Measurements from ENCODE around the gene KRTAP9-4. TPM values are rescaled to one million over a fixed set of nuclear protein-coding genes. Genes with fewer than 3 reads are reported as not detected.
"Not testable (repeated sequence)": the region's sequence is repeated elsewhere in the genome, so short reads cannot be mapped to it uniquely, and the experiment has no call there.

KRTAP9-4 gene
- total RNA-seq, 1 donor from 2014 or later: not detected

DNA sequence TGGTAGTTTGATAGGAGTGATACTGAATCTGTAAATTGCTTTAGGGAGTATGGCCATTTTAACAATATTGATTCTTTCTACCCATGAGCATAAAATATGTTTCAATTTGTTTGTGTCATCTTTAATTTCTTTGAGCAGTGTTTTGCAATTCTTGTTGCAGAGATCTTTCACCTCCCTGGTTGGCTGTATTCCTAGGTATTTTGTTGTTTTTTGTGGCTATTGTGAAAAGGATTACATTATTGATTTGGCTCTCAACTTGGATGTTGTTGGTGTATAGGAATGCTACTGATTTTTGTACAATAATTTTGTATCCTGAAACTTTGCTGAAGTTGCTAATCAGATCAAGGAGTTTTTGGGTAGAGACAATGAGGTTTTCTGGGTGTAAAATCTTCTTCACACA is 8.9 kb downstream of the KRTAP9-4 start:
- no peak for DNase-seq
- no peak for ATAC-seq
- intact Hi-C loops (cut with micrococcal nuclease): no loop called here

DNA sequence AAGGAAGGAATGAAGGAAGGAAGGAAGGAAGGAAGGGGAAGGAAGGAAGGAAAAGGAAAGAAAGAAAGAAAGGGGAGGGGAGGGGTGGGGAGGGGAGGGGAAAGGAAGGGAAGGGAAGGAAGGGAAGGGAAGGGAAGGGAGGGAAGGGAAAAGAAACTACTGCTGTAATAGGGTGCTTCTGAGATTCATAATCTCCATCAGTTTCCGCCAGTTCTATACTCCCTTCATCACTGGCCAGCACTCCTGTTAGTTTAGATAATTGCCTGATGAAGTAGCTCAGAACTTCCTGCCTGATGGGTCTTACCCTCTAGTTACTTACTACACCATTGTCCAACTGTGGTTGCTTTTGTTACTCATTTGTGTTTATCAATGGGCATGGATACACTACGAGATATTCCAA is 13.7 kb downstream of the KRTAP9-4 start:
- intact Hi-C loops (cut with micrococcal nuclease): no loop called here
- no peak for ATAC-seq
- no peak for DNase-seq

DNA sequence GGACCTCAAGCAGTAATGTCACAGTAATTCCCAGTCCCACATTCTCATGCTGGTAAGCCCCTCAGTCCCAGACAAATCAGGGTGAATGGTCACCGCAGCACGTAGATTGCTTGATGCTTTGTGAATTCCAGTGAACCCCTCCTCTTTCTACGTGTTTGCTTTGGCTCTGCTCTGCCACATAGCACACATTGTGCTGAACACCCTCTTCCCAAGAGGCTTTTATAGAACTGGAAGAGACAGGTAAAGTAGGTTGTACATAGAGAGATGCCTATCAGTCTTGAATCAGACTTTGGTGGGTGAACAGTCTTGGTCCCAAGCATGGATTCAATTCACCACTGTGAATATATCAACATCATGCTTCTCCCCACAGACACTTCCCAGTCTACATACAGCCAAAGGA is 15.1 kb downstream of the KRTAP9-4 start:
- no peak for DNase-seq
- no peak for ATAC-seq
- intact Hi-C loops (cut with micrococcal nuclease): no loop called here

DNA sequence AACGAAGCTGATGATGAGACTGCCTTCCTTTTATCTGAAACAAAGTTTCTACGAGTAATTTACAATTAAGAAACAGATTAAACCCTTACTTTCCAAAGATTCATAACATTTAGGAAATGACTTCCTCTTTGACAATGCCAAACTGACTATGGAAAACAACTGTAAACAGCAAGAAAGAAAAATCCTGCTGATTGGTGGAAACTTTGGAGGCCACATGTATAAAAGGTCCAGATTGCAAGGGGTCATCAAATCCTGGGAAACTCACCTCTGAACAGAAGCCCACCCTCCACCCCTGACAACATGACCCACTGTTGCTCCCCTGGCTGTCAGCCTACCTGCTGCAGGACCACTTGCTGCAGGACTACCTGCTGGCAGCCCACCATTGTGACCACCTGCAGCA is 15.6 kb downstream of the KRTAP9-4 start, which contains the start of gene KRTAP9-6:
TSS of gene KRTAP9-6 (plus strand) at position 301 of the 400 bp plus-strand sequence. CDS start at position 301, 0 bp downstream.
- intact Hi-C loops (cut with micrococcal nuclease): no loop called here

DNA sequence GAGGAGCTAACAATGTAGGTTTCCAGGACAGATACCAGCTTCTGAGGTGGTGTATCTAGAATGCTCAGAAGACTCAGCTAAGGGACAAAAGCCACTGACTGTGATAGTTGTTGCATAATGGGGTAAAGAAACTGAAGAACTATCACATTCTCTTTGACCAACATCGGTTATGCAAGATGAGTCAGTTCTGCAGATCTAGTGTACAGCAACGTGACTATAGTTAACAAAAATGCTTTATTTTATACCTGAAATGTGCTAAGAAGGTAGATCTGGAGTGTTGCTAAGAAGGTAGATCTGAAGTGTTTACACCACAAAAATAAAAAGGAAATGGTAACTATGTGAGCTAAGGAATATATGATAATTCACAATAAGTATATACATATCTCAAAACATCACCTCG is 18.2 kb downstream of the KRTAP9-4 start:
- intact Hi-C loops (cut with micrococcal nuclease): no loop called here
- ATAC-seq: no peak

More for the DNA sequence above, 15.6 kb downstream of the KRTAP9-4 start, which contains the start of gene KRTAP9-6:
- DNase-seq: no peak
- ATAC-seq: no peak

DNA sequence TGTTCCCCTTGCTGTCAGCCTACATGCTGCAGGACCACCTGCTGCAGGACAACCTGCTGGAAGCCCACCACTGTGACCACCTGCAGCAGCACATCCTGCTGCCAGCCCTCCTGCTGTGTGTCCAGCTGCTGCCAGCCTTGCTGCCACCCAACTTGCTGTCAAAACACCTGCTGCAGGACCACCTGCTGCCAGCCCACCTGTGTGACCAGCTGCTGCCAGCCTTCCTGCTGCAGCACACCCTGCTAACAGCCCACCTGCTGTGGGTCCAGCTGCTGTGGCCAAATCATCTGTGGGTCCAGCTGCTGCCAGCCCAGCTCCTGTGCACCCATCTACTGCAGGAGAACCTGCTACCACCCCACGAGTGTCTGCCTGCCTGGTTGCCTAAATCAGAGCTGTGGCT is 21.8 kb downstream of the KRTAP9-4 start:
- ATAC-seq; DNase-seq; intact Hi-C loops (cut with micrococcal nuclease): not testable (repeated sequence)

More for the DNA sequence above, 18.2 kb downstream of the KRTAP9-4 start:
- DNase-seq: no peak

DNA sequence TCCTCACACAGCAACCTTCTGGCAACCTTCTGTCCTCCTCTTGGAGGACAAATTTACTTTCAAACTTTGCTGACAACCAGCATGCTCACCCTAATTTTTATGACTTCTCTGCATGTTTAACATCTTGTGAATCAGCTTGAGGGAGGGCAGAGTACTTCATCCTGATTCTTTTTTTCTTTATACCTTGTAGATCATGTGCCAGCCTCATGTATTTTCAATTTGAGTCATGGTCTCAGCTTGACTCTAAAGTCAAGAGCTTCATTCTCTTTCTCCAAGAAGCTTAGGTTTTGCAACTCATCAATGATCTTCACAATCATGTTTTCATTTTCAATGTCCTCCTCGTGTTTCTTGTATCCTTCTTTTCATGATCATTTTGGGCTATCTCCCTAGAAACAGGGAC is 22.4 kb downstream of the KRTAP9-4 start:
- intact Hi-C loops (cut with micrococcal nuclease): no loop called here
- DNase-seq (no peak), ATAC-seq (no peak)

DNA sequence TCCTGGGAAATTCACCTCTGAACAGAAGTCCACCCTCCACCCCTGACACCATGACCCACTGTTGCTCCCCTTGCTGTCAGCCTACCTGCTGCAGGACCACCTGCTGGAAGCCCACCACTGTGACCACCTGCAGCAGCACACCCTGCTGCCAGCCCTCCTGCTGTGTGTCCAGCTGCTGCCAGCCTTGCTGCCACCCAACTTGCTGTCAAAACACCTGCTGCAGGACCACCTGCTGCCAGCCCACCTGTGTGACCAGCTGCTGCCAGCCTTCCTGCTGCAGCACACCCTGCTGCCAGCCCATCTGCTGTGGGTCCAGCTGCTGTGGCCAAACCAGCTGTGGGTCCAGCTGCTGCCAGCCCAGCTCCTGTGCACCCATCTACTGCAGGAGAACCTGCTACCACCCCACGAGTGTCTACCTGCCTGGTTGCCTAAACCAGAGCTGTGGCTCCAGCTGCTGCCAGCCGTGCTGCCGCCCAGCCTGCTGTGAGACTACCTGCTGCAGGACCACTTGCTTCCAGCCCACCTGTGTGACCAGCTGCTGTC is 26.2 kb downstream of the KRTAP9-4 start, which contains the start of gene KRTAP9-7:
TSS of gene KRTAP9-7 (plus strand) at position 51 of the 543 bp plus-strand sequence. CDS start at position 51, 0 bp downstream.
- DNase-seq; intact Hi-C loops (cut with micrococcal nuclease); ATAC-seq: not testable (repeated sequence)

DNA sequence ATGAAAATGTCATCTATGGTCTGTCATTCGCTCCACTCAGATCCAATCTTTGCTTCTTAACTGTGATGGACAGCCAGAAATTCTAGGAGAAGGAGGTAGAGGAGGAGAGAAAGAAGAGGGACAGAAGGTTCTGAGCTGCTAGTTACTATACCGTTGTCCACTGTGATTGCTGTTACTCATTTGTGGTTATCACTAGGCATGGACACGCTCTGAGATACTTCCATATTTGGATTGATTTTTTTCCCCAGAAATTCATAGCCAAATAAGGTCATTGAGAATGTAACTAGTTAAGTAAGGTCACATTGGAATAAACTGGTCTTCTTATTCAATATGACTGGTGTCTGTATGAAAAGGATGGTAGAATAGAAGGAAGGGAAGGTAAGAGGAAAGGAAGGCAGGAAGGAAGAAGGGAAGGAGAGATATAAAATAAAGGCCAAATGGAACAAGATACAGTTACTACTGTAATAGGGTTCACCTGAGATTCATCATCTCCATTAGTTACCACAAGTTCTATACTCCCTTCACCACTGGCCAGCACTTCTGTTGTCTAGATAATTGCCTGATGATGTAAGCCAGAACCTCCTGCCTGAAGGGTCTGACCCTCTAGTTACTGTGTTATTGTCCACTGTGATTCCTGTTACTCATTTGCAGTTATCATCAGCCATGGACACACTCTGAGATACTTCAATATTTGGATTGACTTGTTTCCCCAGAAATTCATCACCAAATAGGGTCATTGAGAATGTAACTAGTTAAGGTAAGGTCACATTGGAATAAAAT is 28.9 kb downstream of the KRTAP9-4 start:
- intact Hi-C loops (cut with micrococcal nuclease): no loop called here
- ATAC-seq: no peak
- DNase-seq: no peak

DNA sequence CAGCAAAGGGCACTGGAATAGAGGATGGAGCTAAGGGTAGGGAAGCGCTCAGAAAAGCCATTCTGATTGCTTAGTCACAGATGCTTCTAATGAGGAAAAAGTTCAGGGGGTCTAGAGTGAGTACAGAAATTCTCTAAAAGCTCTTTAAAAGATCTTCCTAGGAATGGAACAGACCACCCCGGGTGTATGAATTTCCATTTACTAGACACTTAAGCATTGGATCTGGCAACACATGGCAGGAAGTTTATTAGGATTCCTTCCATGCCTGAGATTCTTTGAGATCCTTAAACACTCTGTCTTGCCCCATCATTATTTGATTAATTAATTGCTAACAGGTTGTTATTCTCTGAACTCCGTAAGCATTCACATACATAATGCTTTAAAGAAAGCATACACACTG is 34.6 kb downstream of the KRTAP9-4 start:
- ATAC-seq (no peak), DNase-seq (no peak)
- intact Hi-C loops (cut with micrococcal nuclease): no loop called here

DNA sequence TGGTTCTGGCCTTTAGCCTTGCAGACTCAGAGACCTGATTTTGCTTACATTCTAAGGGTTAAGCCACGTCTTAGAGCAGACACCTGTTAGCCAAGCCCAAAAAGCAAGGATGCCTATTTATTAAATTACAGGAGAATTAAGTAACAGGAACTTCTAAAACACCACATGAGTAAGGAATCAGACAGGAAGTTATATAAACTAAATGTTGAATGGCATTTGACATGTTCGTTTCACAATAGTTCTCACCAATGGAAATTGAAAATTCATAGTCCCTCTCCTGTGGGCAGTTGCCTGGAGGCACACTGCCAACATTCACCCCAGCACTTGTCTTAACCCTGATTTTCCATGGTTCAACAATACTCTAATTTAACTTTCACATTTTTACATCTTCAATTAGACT is 35.1 kb downstream of the KRTAP9-4 start:
- intact Hi-C loops (cut with micrococcal nuclease): no loop called here
- no peak for ATAC-seq
- no peak for DNase-seq

DNA sequence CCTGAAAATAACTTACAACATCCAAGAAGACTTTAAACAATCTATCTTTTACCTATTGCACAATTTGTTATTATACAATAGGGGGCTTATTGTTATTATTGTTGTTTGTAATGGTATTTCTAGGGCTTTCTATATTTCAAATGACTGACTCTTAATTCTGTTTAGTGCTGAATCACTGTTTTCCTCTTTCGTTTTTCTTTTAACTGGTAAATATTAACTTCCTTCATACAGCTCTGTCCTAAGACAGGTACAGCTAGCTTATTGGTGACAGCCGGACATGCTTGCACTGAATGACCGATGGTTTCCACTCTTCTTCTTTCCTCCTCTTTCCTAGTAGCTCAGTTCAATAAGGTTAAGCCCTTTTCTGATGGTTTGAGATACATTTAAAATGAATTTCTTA is 37.6 kb downstream of the KRTAP9-4 start:
- ATAC-seq: no peak
- no peak for DNase-seq
- intact Hi-C loops (cut with micrococcal nuclease): no loop called here

DNA sequence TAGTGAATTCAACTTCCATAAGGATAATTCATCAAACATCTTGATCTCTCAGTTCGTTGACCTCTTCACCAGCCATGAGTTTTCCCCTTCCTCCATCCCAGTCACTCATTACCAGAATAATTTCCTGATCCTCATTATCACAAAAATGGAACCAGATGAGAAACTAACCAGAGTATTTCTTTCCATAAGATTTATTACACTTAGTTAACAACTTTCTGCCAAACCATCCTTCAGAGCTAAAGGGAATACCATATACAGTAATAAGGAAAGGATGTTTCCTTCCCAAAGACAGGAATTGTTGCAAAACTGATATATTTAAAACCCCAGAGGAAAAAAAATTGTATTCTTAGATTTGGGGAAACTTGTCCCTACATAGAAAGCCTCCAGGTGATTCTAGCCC is 44.5 kb downstream of the KRTAP9-4 start:
- DNase-seq: no peak
- intact Hi-C loops (cut with micrococcal nuclease): no loop called here
- no peak for ATAC-seq

DNA sequence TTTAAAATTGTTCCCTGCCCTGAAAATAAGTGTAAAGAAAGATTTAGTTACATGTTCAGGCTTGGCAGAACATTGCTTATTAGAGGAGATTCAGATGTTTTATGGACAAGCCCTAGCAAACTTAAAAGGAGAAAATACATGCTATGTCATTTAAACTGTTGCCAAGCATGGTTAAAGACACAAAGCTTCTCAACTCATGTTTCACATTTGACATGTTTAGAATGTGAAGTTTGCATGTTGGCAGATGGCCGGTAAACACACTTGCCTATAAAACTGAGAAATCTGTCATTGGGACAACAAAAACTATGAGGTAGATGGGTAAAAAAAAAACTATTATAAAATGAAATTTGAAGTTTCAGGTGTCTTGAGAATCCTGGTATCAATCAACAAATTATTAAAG is 47.4 kb downstream of the KRTAP9-4 start:
- DNase-seq (no peak), ATAC-seq (no peak)
- intact Hi-C loops (cut with micrococcal nuclease): no loop called here

DNA sequence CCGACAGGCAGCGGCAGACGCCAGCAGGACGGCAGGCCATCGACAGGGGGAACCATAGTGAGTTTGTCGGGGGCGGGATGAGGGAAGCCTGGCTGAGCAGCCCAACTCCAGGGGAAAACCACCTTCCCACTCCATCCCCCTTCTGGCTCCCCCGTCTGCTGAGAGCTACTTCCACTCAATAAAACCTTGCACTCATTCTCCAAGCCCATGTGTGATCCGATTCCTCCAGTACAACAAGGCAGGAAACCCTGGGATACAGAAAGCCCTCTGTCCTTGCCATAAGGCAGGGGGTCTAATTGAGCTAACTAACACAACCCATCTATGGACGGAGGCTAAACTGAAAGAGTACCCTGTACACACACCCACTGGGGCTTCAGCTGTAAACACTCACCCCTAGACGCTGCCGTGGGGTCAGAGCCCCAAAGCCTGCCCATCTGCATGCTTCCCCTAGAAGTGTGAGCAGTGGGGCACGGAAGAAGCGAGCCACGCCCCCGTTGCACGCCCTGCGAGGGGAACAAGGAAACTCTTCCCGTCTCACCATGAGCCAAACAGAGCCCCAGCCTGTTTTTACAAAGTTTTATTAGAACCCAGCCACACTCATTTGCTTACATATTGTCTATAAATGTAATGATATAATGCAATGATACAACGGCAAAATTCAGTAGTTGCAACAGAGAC is 49.1 kb downstream of the KRTAP9-4 start:
- no peak for ATAC-seq
- DNase-seq: no peak
- intact Hi-C loops (cut with micrococcal nuclease): no loop called here

Other genes with a start within 250 kb of the KRTAP9-4 start
- not detected for gene KRTAP3-2, start 249.8 kb upstream of the KRTAP9-4 start, total RNA-seq
- not detected for gene KRTAP3-1, start 240.6 kb upstream of the KRTAP9-4 start, total RNA-seq
- not detected for gene KRTAP1-5, start 222.5 kb upstream of the KRTAP9-4 start, total RNA-seq
- not detected for gene KRTAP1-4, start 219.5 kb upstream of the KRTAP9-4 start, total RNA-seq
- not detected for gene KRTAP1-3, start 214.8 kb upstream of the KRTAP9-4 start, total RNA-seq
- gene KRTAP1-1, start 208.2 kb upstream of the KRTAP9-4 start, total RNA-seq: not detected
- not detected for gene KRTAP2-1, start 202.4 kb upstream of the KRTAP9-4 start, total RNA-seq
- not detected for gene KRTAP2-2, start 194.5 kb upstream of the KRTAP9-4 start, total RNA-seq
- gene KRTAP2-3, start 189.6 kb upstream of the KRTAP9-4 start, total RNA-seq: not detected
- not detected for gene KRTAP2-4, start 183.8 kb upstream of the KRTAP9-4 start, total RNA-seq
- gene KRTAP4-7, start 165.5 kb upstream of the KRTAP9-4 start, total RNA-seq: not detected
- gene KRTAP4-8, start 151.5 kb upstream of the KRTAP9-4 start, total RNA-seq: not detected
- not detected for gene KRTAP4-16, start 147.5 kb upstream of the KRTAP9-4 start, total RNA-seq
- not detected for gene KRTAP4-9, start 144.3 kb upstream of the KRTAP9-4 start, total RNA-seq
- not detected for gene KRTAP4-11, start 131.3 kb upstream of the KRTAP9-4 start, total RNA-seq
- not detected for gene KRTAP4-12, start 125.5 kb upstream of the KRTAP9-4 start, total RNA-seq
- not detected for gene KRTAP4-6, start 109.1 kb upstream of the KRTAP9-4 start, total RNA-seq
- not detected for gene KRTAP4-5, start 99.9 kb upstream of the KRTAP9-4 start, total RNA-seq
- gene KRTAP4-4, start 88.9 kb upstream of the KRTAP9-4 start, total RNA-seq: not detected
- not detected for gene KRTAP4-3, start 81.5 kb upstream of the KRTAP9-4 start, total RNA-seq
- not detected for gene KRTAP4-2, start 71.5 kb upstream of the KRTAP9-4 start, total RNA-seq
- gene KRTAP4-1, start 64.8 kb upstream of the KRTAP9-4 start, total RNA-seq: not detected
- not detected for gene KRTAP9-1, start 59.8 kb upstream of the KRTAP9-4 start, total RNA-seq
- not detected for gene KRTAP9-2, start 23.0 kb upstream of the KRTAP9-4 start, total RNA-seq
- gene KRTAP9-3, start 17.2 kb upstream of the KRTAP9-4 start, total RNA-seq: not detected
- gene KRTAP9-8, start 11.7 kb upstream of the KRTAP9-4 start, total RNA-seq: not detected
- gene KRTAP9-9, start 5.7 kb downstream of the KRTAP9-4 start, total RNA-seq: not detected
- gene KRTAP9-6, start 15.7 kb downstream of the KRTAP9-4 start, total RNA-seq: not detected
- not detected for gene KRTAP9-7, start 26.0 kb downstream of the KRTAP9-4 start, total RNA-seq
- not detected for gene KRTAP29-1, start 53.2 kb downstream of the KRTAP9-4 start, total RNA-seq
- not detected for gene KRTAP16-1, start 59.6 kb downstream of the KRTAP9-4 start, total RNA-seq
- gene KRTAP17-1, start 66.0 kb downstream of the KRTAP9-4 start, total RNA-seq: not detected
- not detected for gene KRT33A, start 101.1 kb downstream of the KRTAP9-4 start, total RNA-seq
- not detected for gene KRT33B, start 120.1 kb downstream of the KRTAP9-4 start, total RNA-seq
- gene KRT34, start 132.6 kb downstream of the KRTAP9-4 start, total RNA-seq: not detected
- not detected for gene KRT31, start 147.9 kb downstream of the KRTAP9-4 start, total RNA-seq
- not detected for gene KRT37, start 174.9 kb downstream of the KRTAP9-4 start, total RNA-seq
- not detected for gene KRT38, start 191.3 kb downstream of the KRTAP9-4 start, total RNA-seq
- not detected for gene KRT32, start 217.7 kb downstream of the KRTAP9-4 start, total RNA-seq
- not detected for gene KRT35, start 231.5 kb downstream of the KRTAP9-4 start, total RNA-seq
- gene KRT36, start 240.2 kb downstream of the KRTAP9-4 start, total RNA-seq: not detected